Jurkat, Clone E6-1 (cell line): ENCODE measurements around the gene LIMS2.

Experiments used
- DNase-seq: peaks from one replicate; pipeline ENCODE4 v3.0.0-alpha.2; 2011; ENCODE audit warnings: low read depth, low spot score
- H3K4me3 ChIP-seq: 2 replicates; pipeline ENCODE4 v1.5.1; 2011; ENCODE audit warnings: mild to moderate bottlenecking, low read length, control low read depth, moderate library complexity

LIMS2 gene

GRCh38 chr2:127678991-127679390 lies 3.7 kb upstream of the LIMS2 start:
- no peak overlapping the region for H3K4me3 ChIP-seq
- no peak for DNase-seq

DNA sequence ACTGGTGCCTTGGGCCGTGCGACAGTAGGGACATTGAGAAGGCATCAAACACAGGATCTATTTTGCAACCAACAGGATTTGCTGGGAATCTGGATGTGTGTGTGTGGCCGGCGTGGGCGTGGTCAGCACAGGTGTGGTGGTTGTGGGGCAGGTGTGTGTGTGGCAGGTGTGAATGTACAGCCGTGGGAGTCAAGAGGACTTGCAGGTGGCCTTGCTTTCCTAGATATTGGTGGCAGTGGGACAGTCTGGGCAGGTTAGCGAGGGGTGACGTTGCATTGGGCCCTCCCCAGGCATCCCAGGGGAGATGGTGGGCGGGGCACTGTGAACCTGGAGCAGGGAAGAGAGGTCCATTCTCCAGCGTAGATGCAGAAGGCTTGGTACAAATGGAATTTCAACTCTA lies 3.2 kb upstream of the LIMS2 start:
- DNase-seq: no peak

GRCh38 chr2:127676906-127677305 lies 1.6 kb upstream of the LIMS2 start:
- no peak for DNase-seq
- H3K4me3 ChIP-seq: no peak overlapping the region

More for the DNA sequence above, 3.2 kb upstream of the LIMS2 start:
- H3K4me3 ChIP-seq: no peak overlapping the region

- no peak for DNase-seq
- no peak overlapping the region for H3K4me3 ChIP-seq
Observed at GRCh38 chr2:127674241-127675209, 805 bp downstream of the LIMS2 start.

DNA sequence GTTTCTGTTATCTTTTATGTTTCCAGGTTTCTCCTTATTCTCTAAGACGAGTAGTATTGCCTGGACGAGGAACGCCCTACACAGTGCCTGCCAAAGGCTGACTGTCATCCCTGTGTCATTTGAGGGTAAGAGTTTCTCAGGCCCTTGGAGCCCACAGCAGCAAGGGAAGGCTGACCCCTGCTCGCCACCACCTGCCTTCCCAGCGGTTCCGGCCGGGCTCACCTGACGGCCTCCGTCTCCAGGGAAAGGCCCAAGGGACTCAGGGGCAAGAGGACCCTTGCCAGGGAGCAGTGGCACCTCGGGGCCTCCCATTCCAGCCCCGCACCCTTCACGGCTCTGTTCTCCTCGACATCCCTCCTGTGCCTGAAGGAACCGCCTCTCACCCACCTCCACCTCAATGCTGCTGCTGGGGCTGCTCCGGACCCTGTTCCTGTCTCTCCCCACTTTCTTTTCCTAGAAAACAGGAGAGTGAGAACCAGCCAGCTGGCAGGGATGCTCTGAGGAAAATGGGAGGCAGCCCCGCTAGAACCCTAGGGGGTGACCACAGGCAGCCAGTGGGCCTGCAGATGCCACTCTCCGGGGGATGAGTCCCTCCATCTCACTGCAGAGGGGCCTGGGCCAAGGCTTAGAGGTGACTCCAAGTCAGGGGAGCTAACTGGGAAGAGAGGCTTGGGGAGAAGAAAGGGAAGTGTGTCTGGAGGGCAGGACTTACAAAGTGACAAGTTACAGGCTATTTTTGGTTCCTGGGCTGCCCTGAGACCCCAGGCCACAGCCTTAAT lies 1.9 kb downstream of the LIMS2 start:
- no peak overlapping the region for H3K4me3 ChIP-seq
- no peak for DNase-seq

DNA sequence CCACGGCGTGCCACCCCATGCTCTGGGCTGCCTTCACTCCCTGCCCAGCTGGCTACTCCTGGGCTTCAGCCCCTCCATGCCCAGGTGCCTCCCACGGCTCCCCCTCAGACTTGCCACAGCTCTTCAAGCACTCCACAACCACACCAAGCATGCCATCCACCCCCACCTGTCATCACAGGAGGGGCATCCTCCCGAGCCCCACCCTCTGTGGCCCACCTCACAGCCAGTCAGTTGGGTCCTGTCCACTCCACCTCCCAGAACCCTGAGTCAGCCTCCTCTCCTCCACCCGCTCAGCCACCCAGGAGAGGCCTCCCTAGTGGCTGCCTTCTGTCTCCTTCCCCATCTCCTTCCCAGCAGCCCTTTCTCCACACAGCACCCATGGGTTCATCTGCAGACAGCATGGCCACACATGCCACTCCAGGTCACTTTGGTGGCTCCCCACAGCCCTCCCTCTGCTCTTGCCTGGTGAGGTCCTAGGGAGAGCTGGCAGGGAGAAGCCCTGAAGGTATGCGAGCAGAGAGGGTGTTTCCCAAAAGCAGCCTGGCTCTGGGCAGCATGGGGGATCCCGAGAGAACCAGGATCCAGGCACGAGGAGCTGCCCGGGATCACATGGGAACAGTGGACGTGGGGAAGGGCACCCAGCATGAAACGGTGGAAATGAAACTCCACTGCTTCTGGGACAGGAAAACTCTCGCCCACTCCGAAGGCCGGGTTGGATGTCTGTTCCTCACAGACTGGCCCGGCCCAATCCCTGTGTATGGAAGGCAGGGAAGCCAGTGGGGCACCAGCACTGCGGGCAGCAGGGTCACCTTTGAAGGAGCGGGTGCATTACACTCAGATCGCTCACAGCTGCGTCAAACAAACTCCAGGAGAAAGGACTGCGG lies 2.7 kb downstream of the LIMS2 start:
- H3K4me3 ChIP-seq: no peak overlapping the region
- DNase-seq: no peak

DNA sequence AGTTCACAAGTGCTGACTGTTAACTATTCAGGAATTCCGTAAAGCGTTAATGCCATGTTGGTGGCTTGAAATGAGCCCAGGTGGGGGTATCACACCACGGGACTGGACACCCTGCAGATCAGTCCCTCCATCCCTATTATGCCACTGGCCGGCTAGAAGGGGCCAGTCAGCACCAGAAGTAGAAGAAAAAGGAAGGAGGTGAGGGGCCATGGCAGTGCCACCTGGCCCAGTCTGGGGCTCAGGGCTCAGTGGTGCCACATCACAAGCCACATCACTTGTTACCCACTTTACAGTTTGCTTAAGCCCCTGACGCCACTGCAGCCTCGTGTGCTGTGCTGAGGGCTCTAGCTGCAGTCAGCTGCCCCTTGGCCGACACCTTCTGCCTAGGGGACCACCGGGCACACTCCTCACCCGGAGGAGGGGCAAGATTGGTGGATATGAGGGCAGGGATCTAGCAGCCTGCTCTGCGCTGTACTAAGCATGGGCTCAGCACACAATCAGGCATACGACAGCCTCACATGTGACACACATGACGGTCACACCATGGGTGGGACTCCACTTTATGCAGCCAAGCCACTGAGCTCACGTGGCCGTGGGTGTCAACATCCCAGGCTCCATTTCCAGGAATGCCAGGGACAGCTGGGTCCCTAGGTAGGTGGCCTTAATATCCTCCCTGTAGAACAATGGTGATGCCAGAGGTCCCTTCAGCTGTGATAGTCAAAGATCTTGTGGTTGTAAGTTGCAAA lies 3.6 kb downstream of the LIMS2 start:
- no peak overlapping the region for H3K4me3 ChIP-seq
- DNase-seq: no peak

DNA sequence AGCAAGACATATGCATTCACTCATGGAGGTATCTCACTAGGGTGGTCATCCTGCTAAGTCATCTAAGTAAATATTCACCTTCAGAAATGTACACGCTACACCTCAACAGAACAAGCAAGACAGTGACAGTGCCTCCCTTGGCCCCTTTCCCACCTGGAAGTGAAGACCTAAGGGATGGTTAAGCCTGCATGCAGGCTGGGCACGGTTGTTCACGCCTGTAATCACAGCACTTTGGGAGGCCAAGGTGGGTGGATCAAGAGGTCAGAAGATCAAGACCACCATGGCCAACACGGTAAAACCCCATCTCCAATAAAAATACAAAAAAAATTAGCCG lies 4.4 kb downstream of the LIMS2 start:
- DNase-seq: no peak
- H3K4me3 ChIP-seq: no peak overlapping the region

GRCh38 chr2:127670055-127670956 lies 5.0 kb downstream of the LIMS2 start:
- no peak overlapping the region for H3K4me3 ChIP-seq
- no peak for DNase-seq

DNA sequence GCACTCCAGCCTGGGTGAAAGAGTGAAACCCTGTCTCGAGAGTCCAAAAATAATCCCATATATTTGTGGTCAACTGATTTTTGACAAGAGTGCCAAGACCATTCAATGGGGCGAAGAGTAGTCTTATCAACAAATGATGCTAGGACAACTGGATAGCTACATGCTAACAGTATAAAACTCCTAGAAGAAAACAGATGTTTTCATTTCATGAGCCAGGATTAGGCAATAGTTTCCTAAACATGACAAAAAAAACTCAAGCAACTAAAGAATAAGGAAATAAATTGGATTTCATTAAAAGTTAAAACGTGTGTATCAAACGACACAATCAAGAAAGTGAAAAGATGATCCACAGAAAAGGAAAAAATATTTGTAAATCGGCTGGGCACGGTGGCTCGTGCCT lies 6.3 kb downstream of the LIMS2 start:
- H3K4me3 ChIP-seq: no peak overlapping the region
- no peak for DNase-seq

GRCh38 chr2:127665267-127665893 lies 9.9 kb downstream of the LIMS2 start:
- DNase-seq: no peak
- H3K4me3 ChIP-seq: no peak overlapping the region

DNA sequence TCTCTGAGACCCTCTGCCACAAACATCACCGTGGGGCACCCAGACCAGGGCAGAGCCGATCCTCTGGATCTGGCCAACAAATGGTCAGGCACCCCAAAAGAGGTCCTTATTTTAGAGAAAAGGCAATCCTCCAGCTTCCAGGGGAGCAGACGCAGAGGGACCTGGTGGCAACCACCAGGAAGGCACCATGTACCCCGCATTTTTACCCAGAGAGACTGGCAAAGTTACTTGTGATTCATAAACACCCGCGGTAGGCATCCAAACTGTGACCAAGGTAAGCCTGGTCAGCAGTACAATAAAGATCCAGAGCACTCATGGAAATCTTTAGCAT lies 10.5 kb downstream of the LIMS2 start:
- DNase-seq: no peak
- no peak overlapping the region for H3K4me3 ChIP-seq

DNA sequence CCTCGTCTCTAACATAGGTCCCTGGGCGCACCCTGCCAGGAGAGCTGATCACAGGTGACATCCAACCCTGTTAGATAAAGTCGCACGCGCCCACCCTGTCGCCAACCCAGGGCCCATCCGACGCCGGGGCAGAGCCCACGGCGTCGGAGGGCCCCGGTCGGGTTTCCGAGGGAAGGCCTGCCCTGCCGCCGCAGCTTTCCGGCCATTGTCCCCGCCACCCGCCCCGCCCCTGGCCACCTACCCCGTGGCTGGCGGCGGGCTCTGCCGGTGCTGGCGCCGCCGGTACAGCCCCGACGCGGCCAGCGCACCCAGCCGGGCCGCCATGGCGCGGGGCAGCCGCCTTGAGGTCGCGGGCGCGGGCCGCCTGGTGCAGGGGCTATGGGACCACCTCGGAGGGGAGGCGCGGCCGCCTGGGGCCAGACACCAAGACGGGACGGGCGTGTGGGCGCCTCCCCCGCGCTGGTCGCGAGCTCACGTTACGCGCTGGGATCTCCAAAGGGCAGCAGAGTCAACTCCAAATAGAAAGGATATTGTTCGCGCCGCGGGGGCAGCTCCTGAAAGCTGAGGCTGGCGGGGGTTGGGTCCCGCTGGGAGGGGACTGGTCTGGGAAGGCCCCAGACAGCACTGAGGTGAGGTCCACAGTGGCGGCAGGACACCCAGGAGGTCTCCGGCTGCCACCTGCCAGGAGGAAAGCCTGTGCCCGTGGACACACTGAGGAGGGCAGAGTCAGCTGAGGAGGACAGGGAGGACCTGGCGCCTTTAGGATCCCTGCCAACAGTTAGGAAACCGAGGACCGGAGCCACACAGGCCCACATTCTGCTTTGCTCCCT lies 11.1 kb downstream of the LIMS2 start:
- no peak for DNase-seq
- no peak overlapping the region for H3K4me3 ChIP-seq

DNA sequence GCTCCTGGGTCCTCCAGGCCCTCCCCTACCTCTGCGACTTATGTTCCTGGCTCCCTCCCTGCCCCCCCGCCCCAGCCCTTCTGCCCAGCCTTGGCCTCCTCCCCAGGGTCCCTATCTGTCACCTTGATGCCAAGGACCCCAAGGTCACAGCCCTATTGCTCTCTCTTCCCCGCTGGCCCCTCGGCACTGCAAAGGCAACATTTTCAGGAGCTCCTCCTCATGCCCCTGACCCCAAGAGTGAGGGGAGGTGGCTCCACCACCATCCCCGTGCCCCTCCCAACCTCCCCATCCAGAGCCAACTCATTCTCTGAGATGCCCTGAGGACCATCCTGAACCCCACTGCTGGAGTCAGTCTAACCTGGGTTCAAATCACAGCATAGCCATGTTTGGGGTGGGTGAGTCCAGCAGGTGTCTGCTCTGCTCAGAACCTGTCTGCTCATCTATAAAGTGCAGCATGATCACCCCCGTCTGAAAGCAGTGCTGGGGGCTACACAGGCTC lies 11.7 kb downstream of the LIMS2 start:
- H3K4me3 ChIP-seq: no peak overlapping the region
- DNase-seq: no peak

GRCh38 chr2:127662937-127663565 lies 12.3 kb downstream of the LIMS2 start:
- no peak overlapping the region for H3K4me3 ChIP-seq
- DNase-seq: no peak

DNA sequence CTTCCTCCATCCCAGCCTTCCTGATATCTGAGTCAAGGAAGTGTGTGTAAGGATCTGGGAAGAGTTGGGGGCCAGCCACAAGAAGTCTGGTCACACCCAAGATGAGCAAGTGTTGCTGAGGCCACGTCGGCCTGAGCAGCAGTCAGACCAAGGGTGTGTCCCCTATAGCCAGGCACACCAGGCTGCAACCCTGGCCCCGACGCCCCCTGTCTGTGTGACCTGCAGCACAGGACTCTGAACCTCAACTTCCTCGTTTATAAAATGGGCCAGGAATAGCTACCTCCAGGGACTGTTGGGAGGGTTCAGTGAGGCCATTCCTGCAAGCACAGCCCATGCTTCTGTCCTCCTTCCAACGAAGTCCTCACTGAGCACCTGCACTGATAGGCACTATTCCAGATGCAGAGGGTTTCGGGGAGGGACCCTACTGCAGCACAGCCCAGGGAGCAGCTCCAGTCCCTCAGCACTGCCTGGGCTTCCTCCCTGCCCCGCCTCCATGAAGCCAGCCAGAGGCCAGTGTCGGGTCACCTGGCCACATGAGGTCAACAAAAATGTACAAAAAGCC lies 13.3 kb downstream of the LIMS2 start:
- H3K4me3 ChIP-seq: no peak overlapping the region
- no peak for DNase-seq
